AG09309 (cell line): ENCODE data around the gene CCNG2.

Source experiments
- DNase-seq: peaks from one replicate; pipeline ENCODE4 v3.0.0-alpha.2; 2010; ENCODE audit warnings: low read depth
- H3K4me3 ChIP-seq: 2 replicates; pipeline ENCODE4 v1.5.1; 2011; ENCODE audit warnings: mild to moderate bottlenecking, low read depth, low read length, moderate library complexity; ENCODE audit not compliant: control insufficient read depth
- CTCF ChIP-seq: IDR thresholded peaks from 2 replicates; pipeline ENCODE4 v1.5.1; 2011; ENCODE audit warnings: mild to moderate bottlenecking, low read depth, low read length, inconsistent platforms; ENCODE audit not compliant: insufficient read depth, control insufficient read depth; ENCODE audit errors: missing control alignments

The CCNG2 gene

GRCh38 chr4:77156912-77157858 is at the start of gene CCNG2:
Gene CCNG2 (plus strand): TSS chr4:77157207. CDS start chr4:77158533, 1,326 bp downstream.
- peak; percentile 82 for DNase-seq
- TF ChIP-seq CTCF = no peak
- H3K4me3 ChIP-seq = peak within 1 kb of the TSS; percentile 94

- TF ChIP-seq CTCF = no peak
- no peak for DNase-seq
- no peak overlapping the region for H3K4me3 ChIP-seq
Observed at GRCh38 chr4:77110730-77111129, 46.3 kb upstream of the CCNG2 start.

GRCh38 chr4:77113069-77113468 is 43.9 kb upstream of the CCNG2 start:
- DNase-seq = no peak
- TF ChIP-seq CTCF = no peak
- no peak overlapping the region for H3K4me3 ChIP-seq

- no peak for TF ChIP-seq CTCF
- H3K4me3 ChIP-seq = no peak overlapping the region
- no peak for DNase-seq
Observed at GRCh38 chr4:77117721-77118120, 39.3 kb upstream of the CCNG2 start.

GRCh38 chr4:77120886-77121508 is 36.0 kb upstream of the CCNG2 start:
- peak; percentile 11 for TF ChIP-seq CTCF
- DNase-seq = no peak
- H3K4me3 ChIP-seq = no peak overlapping the region

GRCh38 chr4:77121736-77122240 is 35.2 kb upstream of the CCNG2 start:
- no peak overlapping the region for H3K4me3 ChIP-seq
- no peak for DNase-seq
- TF ChIP-seq CTCF = no peak
